HG02885 (cell line): ENCODE results near the gene SLC15A3.

ENCODE experiments used
- ATAC-seq: cut with Tn5 transposase; IDR thresholded peaks from one replicate; pipeline ENCODE4 v1.9.1; 2021; ENCODE audit warnings: mild to moderate bottlenecking; ENCODE audit not compliant: unreplicated experiment, poor library complexity

SLC15A3 gene

DNA sequence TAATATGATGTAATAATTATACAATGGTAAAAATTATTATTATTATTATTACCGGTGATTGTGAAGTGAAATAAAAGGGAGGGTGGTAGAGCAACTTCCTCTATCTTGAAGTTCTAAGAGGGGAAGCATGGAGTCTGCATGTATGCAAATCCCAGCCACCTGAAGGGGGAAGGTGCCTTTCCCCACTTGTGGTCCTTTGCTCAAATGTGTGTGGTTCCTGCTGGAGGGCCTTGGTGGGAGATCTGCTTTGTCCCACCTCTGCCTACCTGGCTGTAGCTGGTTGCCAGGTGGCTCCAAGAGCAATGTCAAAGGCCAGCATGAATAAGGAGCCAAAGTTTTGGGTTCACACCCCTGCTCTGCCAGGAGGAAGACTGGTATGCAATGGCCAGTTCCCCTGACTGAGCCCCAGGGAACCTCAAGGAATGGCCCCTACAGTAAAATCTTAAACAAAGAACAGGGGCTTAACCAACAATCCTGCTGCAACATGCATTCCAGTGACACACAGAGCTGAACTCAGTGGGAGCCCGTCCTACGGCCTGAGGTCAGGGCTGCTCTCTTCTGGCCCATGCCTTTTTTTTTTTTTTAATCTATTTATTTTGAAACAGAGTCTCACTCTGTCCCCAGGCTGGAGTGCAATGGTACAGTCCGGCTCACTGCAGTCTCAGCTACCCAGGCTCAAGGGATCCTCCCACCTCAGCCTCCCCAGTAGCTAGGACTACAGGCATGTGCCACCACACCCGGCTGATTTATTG is 19.2 kb downstream of the SLC15A3 start:
- no peak for ATAC-seq

DNA sequence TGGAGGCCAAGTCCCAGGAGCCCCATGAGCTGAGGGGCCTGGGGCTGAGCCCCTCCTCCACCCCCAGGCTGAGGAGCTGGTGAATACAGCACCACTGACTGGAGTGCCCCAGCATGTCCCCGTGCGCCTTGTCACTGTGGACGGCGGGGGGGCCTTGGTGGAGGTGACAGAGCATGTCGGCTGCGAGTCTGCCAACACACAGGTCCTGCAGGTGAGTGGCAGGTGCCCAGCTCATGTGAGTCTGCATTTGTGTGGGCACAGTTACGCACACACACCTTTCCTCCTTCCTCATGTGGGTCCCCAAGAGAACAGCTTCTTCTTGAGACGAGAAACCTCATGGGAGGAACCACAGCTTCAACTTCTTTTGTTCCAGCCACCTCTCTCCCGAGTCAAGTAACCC is 20.1 kb downstream of the SLC15A3 start:
- no peak for ATAC-seq

DNA sequence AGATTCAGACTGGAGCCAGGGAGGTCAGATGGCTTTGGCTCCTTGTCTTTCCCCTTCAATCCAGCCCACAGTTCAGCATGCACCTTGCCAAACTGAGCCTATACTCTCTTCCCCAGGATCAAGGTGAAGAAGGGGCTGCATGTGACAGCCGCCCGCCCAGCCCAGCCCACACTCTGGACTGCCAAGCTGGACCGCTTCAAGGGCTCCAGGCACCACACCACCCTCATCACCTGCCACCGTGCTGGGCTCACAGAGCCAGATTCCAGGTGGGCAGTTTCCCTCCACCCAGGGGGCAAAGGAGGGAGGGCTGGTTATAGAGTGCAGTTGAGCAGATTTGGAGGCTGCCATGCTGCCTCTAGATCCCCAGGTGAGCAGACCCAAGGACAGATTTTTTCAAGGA is 21.6 kb downstream of the SLC15A3 start:
- ATAC-seq, result no peak

- ATAC-seq, result no peak
Measured at GRCh38 chr11:60929764-60930163, 22.2 kb downstream of the SLC15A3 start.

DNA sequence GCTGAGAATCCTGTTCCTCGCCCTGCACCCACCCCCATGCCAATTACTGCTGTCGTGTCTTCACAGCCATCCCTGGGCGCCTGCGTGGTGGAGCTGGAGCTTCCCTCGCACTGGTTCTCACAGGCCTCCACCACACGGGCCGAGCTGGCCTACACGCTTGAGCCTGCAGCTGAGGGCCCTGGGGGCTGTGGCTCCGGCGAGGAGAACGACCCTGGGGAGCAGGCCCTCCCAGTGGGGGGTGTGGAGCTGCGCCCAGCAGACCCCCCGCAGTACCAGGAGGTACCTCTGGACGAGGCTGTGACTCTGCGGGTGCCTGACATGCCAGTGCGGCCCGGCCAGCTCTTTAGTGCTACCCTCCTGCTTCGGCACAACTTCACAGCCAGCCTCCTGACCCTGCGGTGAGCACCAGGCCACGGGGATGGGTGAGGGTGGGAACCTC is 23.4 kb downstream of the SLC15A3 start:
- ATAC-seq, result no peak

DNA sequence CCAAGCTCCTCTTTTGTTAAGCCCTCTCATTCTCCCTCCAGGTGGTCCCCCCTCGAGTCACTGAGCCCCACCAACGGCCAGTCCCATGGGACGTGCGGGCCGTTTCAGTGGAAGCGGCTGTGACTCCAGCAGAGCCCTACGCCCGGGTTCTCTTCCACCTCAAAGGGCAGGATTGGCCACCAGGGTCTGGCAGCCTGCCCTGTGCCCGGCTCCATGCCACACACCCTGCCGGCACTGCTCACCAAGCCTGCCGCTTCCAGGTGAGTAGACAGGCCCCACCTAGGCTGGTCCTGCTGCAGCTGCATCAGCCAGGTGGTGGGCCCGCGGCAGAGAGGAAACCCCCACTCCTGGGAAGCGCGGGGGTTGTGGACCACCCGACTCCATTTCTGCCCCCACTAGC is 24.4 kb downstream of the SLC15A3 start:
- ATAC-seq, result no peak

DNA sequence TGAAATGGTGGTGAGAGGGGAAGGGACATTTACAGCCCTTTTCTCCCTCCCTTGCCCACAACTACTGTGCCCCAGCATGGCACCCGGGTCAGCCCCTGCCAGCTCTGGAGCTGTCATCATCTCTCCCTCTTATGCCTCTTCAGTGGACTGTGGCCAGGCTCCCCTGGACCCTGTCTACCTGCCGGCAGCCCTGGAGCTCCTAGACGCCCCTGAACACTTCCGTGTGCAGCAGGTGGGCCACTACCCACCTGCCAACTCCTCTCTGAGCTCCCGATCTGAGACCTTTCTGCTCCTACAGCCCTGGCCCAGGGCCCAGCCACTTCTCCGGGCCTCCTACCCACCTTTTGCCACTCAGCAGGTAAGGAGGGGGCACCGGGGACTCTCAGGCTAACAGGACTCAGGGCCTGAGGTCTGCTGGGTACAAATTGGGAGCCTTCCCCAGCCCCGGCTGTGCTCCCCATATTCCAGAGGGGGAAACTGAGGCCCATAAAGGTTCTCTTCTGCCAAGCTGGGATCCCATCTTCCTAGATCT is 24.8 kb downstream of the SLC15A3 start:
- ATAC-seq, result no peak

DNA sequence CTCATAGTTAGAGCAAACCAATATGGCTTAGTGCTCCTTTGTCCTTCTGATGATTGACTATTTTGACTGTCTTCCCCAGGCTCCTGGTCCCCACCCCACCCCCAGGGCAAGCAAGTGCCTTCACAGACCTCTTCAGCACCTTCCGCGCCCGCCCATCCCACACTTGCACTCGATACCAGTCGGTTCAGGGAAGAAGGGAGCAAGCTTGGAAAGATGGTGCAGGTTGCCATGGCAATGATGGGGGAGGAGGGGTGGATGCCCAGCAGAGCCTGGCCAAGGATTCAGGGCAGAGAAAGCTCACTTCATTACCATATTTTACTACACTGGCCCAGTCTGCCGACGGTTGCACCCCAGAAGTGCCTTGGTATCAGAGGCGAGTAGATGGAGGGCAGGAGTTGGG is 25.5 kb downstream of the SLC15A3 start:
- ATAC-seq, result no peak

- ATAC-seq, result no peak
Measured at GRCh38 chr11:60925868-60926267, 26.1 kb downstream of the SLC15A3 start.

- ATAC-seq, result no peak
Measured at GRCh38 chr11:60924906-60925853, 26.8 kb downstream of the SLC15A3 start.

- no peak for ATAC-seq
Measured at GRCh38 chr11:60924110-60924905, 27.7 kb downstream of the SLC15A3 start, which contains the start of gene TMEM132A. TMEM132A (plus strand) TSS chr11:60924460; CDS start chr11:60924634, 174 bp downstream.

- ATAC-seq, result no peak
Measured at GRCh38 chr11:60923800-60924109, 28.2 kb downstream of the SLC15A3 start.

GRCh38 chr11:60923326-60923725 is 28.6 kb downstream of the SLC15A3 start:
- no peak for ATAC-seq

GRCh38 chr11:60922906-60923305 is 29.1 kb downstream of the SLC15A3 start:
- ATAC-seq, result no peak

- no peak for ATAC-seq
Measured at GRCh38 chr11:60921777-60922335, 30.1 kb downstream of the SLC15A3 start.

GRCh38 chr11:60921259-60921658 is 30.7 kb downstream of the SLC15A3 start:
- no peak for ATAC-seq

- no peak for ATAC-seq
Measured at GRCh38 chr11:60919956-60920355, 32.0 kb downstream of the SLC15A3 start.

- ATAC-seq, result no peak
Measured at GRCh38 chr11:60919320-60919719, 32.7 kb downstream of the SLC15A3 start.

- ATAC-seq, result no peak
Measured at GRCh38 chr11:60918939-60919265, 33.1 kb downstream of the SLC15A3 start.

DNA sequence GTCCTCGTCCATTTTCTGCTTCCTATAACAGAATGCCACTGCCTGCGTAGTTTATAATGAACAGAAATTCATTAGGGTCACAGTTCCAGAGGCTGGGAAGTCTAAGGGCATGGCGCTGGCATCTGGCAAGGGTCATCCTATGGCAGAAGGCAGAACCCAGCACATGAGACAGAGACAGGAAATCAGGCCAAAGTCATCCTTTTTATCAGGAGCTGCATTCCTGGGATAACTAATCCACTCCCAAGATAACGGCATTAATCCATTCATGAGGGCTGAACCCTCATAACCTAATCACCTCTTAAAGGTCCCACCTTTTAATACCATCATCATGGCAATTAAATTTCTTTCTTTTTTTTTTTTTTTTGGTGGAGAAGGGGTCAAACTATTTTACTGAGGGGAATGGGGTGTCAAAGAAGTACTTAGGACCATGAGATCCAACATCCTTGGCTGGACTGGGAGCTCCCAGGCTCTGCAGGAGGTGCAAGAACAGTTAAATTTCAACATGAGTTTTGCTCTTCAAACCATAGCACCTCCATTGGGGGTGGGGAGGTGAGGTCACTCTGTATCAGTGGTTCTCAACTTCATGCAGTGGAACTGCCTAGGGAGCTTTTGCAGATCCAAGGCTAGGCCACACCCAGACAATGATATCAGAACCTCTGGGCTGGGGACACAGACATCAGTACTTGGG is 33.6 kb downstream of the SLC15A3 start:
- ATAC-seq, result no peak
